GM19463 (cell line): Measurements from ENCODE around the gene IPO9.
"Not testable (repeated sequence)": the region's sequence is repeated elsewhere in the genome, so short reads cannot be mapped to it uniquely, and the experiment has no call there.

ENCODE experiments used
- ATAC-seq: cut with Tn5 transposase; IDR thresholded peaks from one replicate; pipeline ENCODE4 v1.9.1; 2021; ENCODE audit warnings: mild to moderate bottlenecking, moderate library complexity; ENCODE audit not compliant: unreplicated experiment

Gene IPO9

GRCh38 chr1:201808633-201808990 lies 20.3 kb upstream of the IPO9 start:
- ATAC-seq, result no peak

GRCh38 chr1:201809876-201810275 lies 19.1 kb upstream of the IPO9 start:
- no peak for ATAC-seq

GRCh38 chr1:201810466-201811216 lies 18.3 kb upstream of the IPO9 start:
- ATAC-seq, result no peak

GRCh38 chr1:201813226-201813625 lies 15.7 kb upstream of the IPO9 start:
- no peak for ATAC-seq

GRCh38 chr1:201816309-201816854 lies 12.6 kb upstream of the IPO9 start:
- no peak for ATAC-seq

GRCh38 chr1:201818971-201819750 lies 9.8 kb upstream of the IPO9 start:
- no peak for ATAC-seq

GRCh38 chr1:201820413-201820812 lies 8.5 kb upstream of the IPO9 start:
- no peak for ATAC-seq

- no peak for ATAC-seq
Measured at GRCh38 chr1:201825245-201825644, 3.7 kb upstream of the IPO9 start.

GRCh38 chr1:201826830-201827229 lies 2.1 kb upstream of the IPO9 start:
- ATAC-seq, result no peak

GRCh38 chr1:201827321-201828216 lies 1.4 kb upstream of the IPO9 start:
- no peak for ATAC-seq

- ATAC-seq, result no peak
Measured at GRCh38 chr1:201828217-201828819, 639 bp upstream of the IPO9 start.

- no peak for ATAC-seq
Measured at GRCh38 chr1:201831371-201831770, 2.4 kb downstream of the IPO9 start.

GRCh38 chr1:201834621-201835020 lies 5.7 kb downstream of the IPO9 start:
- ATAC-seq, result no peak

- ATAC-seq, result no peak
Measured at GRCh38 chr1:201838381-201838780, 9.4 kb downstream of the IPO9 start.

GRCh38 chr1:201839089-201839488 lies 10.1 kb downstream of the IPO9 start:
- not testable (repeated sequence) for ATAC-seq

GRCh38 chr1:201840055-201840454 lies 11.1 kb downstream of the IPO9 start:
- no peak for ATAC-seq

GRCh38 chr1:201840490-201840889 lies 11.5 kb downstream of the IPO9 start:
- ATAC-seq, result no peak

- ATAC-seq, result no peak
Measured at GRCh38 chr1:201841265-201841912, 12.4 kb downstream of the IPO9 start.

- ATAC-seq, result no peak
Measured at GRCh38 chr1:201842472-201843027, 13.6 kb downstream of the IPO9 start.
